Thymus (tissue), 11 donors: Measurements from ENCODE around the gene GRIK1. TPM values are rescaled to one million over a fixed set of nuclear protein-coding genes. Genes with fewer than 3 reads are reported as not detected.

Source experiments
- DNase-seq, 9 donors: peaks; one replicate each; pipeline ENCODE4 v3.0.0-alpha.2; 2013; ENCODE audit warnings: low spot score in 9 of 9, low read depth in 6 of 9, missing footprints in 1 of 9
- H3K27ac ChIP-seq, 2 donors: one replicate each; pipeline ENCODE4 v1.5.1; 2013; ENCODE audit warnings: control low read depth in 1 of 2, low read depth in 1 of 2, low read length in 1 of 2, mild to moderate bottlenecking in 1 of 2, moderate library complexity in 1 of 2
- H3K27me3 ChIP-seq, 2 donors: one replicate each; pipeline ENCODE4 v1.5.1; 2013; ENCODE audit warnings: low read length in 1 of 2; ENCODE audit not compliant: control insufficient read depth in 2 of 2, insufficient read depth in 1 of 2
- H3K36me3 ChIP-seq, 2 donors: one replicate each; pipeline ENCODE4 v1.5.1; 2013; ENCODE audit warnings: low read length in 1 of 2, mild to moderate bottlenecking in 1 of 2, moderate library complexity in 1 of 2; ENCODE audit not compliant: control insufficient read depth in 2 of 2, insufficient read depth in 2 of 2
- H3K4me1 ChIP-seq, 2 donors: one replicate each; pipeline ENCODE4 v1.5.1; 2013; ENCODE audit warnings: low read length in 2 of 2; ENCODE audit not compliant: control insufficient read depth in 2 of 2, insufficient read depth in 2 of 2
- H3K4me3 ChIP-seq, 2 donors: one replicate each; pipeline ENCODE4 v1.5.1; 2013; ENCODE audit warnings: low read length in 2 of 2, control low read depth in 1 of 2, mild to moderate bottlenecking in 1 of 2
- H3K9me3 ChIP-seq, 2 donors: one replicate each; pipeline ENCODE4 v1.5.1; 2013; ENCODE audit warnings: low read length in 1 of 2, mild to moderate bottlenecking in 1 of 2; ENCODE audit not compliant: control insufficient read depth in 2 of 2, insufficient read depth in 1 of 2
- WGBS: extraction: QIAGEN DNeasy Blood & Tissue Kit; methylation state at CpG from one replicate; pipeline ENCODE4 v1.1.7; 2013; 5-methylcytosine and 5-hydroxymethylcytosine counted together
- polyA plus RNA-seq: library from polyadenylated mRNA; stranded (reverse); fragments of 200-250 nt; gene quantifications from one replicate; pipeline ENCODE4 v1.2.3, GENCODE V29; 2013
- total RNA-seq: library from RNA; stranded (reverse); fragments of 120-200 nt; gene quantifications from one replicate; pipeline ENCODE4 v1.2.4, GENCODE V29; 2013
- donor health status: healthy.

GRIK1 gene
- total and polyA plus RNA-seq, 2 donors = 0.05 to 0.11 TPM

DNA sequence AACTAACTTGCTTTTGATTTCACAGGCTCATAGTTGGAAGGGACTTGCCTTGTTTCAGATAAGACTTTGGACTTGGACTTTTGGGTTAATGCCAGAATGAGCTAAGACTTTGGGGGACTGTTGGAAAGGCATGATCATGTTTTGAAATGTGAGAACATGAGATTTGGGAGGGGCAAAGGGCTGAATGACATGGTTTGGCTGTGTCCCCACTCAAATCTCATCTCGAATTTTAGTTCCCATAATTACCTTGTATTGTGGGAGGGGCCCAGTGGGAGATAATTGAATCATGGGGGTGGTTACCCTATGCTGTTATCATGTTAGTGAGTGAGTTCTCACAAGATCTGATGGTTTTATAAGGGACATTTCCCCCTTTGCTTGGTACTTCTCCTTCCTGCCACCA is 222.1 kb downstream of the GRIK1 start:
- DNase-seq = no peak
- WGBS = 88% methylated on average over 1 of the region's 1 CpG
- Histone ChIP-seq H3K27ac (no peak overlapping the region), H3K27me3 (no peaks in the 10 kb centered on the region), H3K4me3 (no peak overlapping the region), H3K36me3 (no peaks in the 10 kb centered on the region), H3K9me3 (no peaks in the 10 kb centered on the region), H3K4me1 (no peaks in the 10 kb centered on the region)

DNA sequence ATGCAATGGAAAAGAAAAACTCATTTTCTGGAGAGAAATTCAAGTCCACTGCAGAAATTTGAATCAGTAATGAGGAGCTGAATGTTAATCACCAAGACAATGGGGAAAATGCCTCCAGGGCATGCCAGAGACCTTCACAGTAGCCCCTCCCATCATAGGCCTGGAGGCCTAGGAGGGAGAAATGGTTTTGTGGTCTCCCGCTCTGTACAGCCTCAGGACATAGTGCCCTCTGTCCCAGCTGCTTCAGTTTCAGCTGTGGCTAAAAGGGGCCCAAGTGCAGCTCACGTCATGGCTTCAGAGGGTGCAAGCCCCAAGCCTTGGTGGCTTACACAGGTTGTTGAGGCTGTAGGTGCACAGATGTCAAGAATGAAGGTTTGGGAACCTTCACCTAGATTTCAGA is 223.0 kb downstream of the GRIK1 start:
- no peak for DNase-seq
- Histone ChIP-seq H3K4me1 (no peaks in the 10 kb centered on the region), H3K36me3 (no peaks in the 10 kb centered on the region), H3K4me3 (no peak overlapping the region), H3K27me3 (no peaks in the 10 kb centered on the region), H3K27ac (no peak overlapping the region), H3K9me3 (no peaks in the 10 kb centered on the region)
- WGBS = 98% methylated on average over 2 of the region's 2 CpGs

DNA sequence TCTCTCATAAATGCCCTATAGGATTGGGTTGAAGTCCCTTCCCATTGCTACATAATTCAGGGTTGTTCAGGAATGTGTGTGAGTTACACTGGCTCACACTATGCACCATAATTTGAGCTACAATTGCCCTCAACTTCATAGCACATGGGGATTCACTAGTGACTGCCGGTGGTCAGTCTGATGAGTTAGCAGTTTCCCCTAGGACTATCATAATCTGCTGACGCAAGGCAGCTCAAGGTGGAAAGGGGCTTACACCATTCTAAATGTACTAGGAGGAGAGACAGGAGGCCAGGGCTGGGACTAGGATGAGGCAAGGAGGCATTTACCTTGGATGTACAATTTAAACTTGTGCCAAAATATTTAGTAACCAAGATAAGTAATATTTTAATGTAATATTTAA is 224.7 kb downstream of the GRIK1 start:
- no peak for DNase-seq
- H3K27me3 ChIP-seq = no peaks in the 10 kb centered on the region
- H3K27ac ChIP-seq = no peak overlapping the region
- no peaks in the 10 kb centered on the region for H3K4me1 ChIP-seq
- H3K9me3 ChIP-seq = no peaks in the 10 kb centered on the region
- H3K4me3 ChIP-seq = no peak overlapping the region
- WGBS = 97% methylated on average over 2 of the region's 2 CpGs
- no peaks in the 10 kb centered on the region for H3K36me3 ChIP-seq

DNA sequence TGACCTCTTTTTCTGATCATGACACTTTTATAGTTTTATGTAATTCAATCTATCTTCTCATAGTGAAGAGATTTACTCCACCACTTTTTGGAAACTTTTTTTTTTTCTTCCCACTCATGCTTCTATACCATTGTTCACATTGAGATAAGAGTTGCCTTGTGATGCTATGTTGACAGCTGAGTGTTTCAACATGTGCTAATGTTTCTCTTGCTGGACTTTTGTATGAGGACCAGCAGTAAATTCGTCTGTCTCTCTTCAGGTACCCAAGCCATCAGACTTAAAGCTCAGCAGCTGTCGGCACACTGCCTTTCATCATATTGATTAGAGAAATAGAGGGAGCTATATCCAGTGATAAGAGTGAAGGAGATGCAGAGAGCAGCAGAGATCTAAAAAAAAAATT is 227.0 kb downstream of the GRIK1 start:
- Histone ChIP-seq H3K36me3 (no peaks in the 10 kb centered on the region), H3K27ac (no peak overlapping the region), H3K4me1 (no peaks in the 10 kb centered on the region), H3K27me3 (no peaks in the 10 kb centered on the region), H3K4me3 (no peak overlapping the region), H3K9me3 (no peaks in the 10 kb centered on the region)
- DNase-seq = no peak
- WGBS = 97% methylated on average over 2 of the region's 2 CpGs

DNA sequence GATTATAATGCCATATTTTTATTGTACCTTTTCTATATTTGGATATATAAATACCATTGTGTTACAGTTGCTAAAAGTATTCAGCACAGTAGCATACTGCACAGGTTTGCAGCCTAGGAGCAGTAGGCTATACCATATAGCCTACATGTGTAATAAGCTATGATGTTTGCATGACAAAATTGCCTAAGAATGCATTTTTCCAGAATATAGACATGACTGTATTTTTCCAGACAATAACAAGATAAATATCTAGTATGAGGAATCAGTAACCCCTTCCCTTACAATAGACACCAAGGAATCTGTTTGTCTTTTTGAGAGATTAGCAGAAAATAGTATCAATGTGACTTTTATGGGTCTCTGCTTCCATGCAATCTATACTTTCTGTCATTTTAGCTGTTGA is 228.6 kb downstream of the GRIK1 start:
- H3K4me1 ChIP-seq = no peaks in the 10 kb centered on the region
- no peak for DNase-seq
- H3K27me3 ChIP-seq = no peaks in the 10 kb centered on the region
- H3K27ac ChIP-seq = no peak overlapping the region
- no peaks in the 10 kb centered on the region for H3K9me3 ChIP-seq
- H3K36me3 ChIP-seq = no peaks in the 10 kb centered on the region
- no peak overlapping the region for H3K4me3 ChIP-seq

DNA sequence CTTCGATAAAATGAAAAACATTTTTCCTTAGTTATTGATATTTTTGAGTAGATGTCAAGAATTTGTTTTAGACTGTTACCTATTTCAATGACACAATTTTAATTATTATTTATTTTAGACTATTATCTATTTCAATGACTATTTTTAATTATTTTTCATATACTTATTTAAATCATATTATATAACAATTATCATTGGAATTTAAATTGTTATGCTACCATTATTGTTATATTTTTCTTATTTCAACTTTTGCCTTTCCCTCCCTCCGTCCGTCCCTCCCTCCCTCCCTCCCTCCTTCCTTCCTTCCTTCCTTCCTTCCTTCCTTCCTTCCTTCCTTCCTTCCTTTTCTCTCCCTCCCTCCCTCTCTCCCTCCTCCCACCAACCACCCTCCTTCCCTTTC is 229.3 kb downstream of the GRIK1 start:
- H3K9me3 ChIP-seq = no peaks in the 10 kb centered on the region
- H3K4me3 ChIP-seq = no peak overlapping the region
- WGBS = 92% methylated on average over 3 of the region's 3 CpGs
- H3K27me3 ChIP-seq = no peaks in the 10 kb centered on the region
- H3K36me3 ChIP-seq = no peaks in the 10 kb centered on the region
- no peak overlapping the region for H3K27ac ChIP-seq
- H3K4me1 ChIP-seq = no peaks in the 10 kb centered on the region
- no peak for DNase-seq

DNA sequence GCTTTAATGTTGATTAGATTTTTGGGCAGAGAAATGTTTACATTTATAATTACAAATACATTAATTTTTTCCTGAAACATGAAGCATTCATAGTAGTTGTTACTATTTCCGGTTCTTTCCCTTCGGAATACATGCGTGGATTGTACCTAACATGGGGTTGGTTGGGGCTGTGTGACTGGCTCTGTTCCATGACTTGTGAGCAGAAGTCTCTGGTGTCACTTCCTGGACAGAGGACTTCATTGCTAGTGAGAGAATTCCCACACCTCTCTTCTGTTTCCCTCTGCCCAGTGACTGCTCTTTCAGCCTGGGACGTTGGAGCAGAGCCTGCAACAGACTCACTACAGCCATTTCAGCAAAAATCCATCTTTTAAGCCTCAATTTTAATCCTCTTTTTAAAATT is 231.4 kb downstream of the GRIK1 start:
- 83% methylated on average over 4 of the region's 4 CpGs for WGBS
- Histone ChIP-seq H3K4me3 (no peak overlapping the region), H3K36me3 (no peaks in the 10 kb centered on the region), H3K27me3 (no peaks in the 10 kb centered on the region), H3K27ac (no peak overlapping the region), H3K9me3 (no peaks in the 10 kb centered on the region), H3K4me1 (no peaks in the 10 kb centered on the region)
- DNase-seq = no peak

DNA sequence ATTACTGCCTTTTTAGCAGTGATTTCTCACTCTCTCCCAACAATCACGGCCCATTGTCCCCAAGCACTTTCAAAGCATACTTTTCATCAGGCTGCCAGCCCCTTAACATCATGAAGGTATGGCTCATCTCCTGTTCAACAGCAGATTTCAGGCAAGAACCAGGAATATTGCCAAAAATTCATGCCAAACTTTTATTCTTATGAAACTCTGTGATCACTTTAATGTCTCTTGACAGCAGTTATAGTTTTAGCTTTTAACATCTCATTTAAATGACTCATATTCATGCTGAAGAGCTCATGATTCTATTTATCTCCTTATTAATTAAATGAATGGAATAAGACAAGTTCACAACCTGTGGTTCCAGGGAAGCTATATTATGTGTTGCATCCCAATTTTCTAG is 235.1 kb downstream of the GRIK1 start:
- Histone ChIP-seq H3K4me1 (no peaks in the 10 kb centered on the region), H3K4me3 (no peak overlapping the region), H3K27ac (no peak overlapping the region), H3K9me3 (no peaks in the 10 kb centered on the region), H3K27me3 (no peaks in the 10 kb centered on the region), H3K36me3 (no peaks in the 10 kb centered on the region)
- WGBS = 88% methylated on average over 1 of the region's 1 CpG
- no peak for DNase-seq

DNA sequence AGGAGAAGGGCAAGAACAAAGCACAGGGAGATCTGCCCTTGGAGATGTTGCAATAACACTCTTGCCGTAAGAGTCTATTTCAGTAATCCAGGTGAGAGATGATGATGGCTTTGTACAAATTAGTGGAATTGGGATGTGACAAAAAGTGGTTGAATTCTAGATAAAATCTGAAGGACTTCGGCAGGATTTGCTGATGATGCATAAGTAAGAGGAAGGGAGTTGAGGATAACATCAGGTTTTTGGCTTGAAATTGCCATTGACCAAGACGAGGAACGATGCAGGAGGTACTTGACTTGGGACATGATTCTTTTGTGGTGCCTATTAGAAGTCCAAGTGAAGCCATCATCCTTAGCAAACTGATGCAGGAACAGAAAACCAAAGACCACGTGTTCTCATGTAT is 238.1 kb downstream of the GRIK1 start:
- WGBS = 97% methylated on average over 5 of the region's 5 CpGs

DNA sequence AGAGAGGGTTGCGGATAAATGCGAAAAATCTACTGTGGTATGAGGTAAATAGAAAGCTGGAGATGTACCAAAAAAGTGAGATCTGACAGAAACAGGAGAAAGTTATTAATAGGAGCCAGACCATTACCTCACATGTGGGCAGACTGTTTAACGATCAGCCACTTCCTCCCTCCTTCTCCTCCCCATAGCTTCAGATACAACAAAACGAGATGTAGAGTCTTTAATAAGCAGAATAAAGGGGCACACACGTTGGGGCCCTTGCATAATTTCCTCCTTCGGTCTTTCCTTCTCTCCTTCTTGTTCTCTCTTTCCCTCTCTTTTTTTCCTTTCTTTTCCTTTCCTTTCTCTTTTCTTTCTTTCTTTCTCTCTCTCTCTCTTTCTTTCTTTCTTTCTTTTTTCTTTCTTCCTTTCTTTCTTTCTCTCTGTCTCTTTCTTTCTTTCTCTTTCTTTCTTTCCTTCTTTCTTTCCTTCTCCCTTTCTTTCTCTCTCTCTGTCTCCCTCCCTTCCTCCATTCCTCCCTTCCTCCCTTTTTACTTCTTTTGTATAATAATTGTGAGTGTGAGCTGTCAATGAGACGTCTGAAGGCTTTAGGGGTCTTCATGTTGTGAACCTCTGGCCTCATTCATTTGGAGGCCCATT is 242.1 kb downstream of the GRIK1 start:
- Histone ChIP-seq H3K4me3 (no peak overlapping the region), H3K36me3 (no peaks in the 10 kb centered on the region), H3K27me3 (no peaks in the 10 kb centered on the region), H3K27ac (no peak overlapping the region), H3K4me1 (no peaks in the 10 kb centered on the region), H3K9me3 (no peaks in the 10 kb centered on the region)
- no peak for DNase-seq
- 59% methylated on average over 7 of the region's 7 CpGs for WGBS

More for the DNA sequence above, 238.1 kb downstream of the GRIK1 start:
- no peak overlapping the region for H3K4me3 ChIP-seq
- no peaks in the 10 kb centered on the region for H3K4me1 ChIP-seq
- H3K9me3 ChIP-seq = no peaks in the 10 kb centered on the region
- H3K27ac ChIP-seq = no peak overlapping the region
- H3K36me3 ChIP-seq = no peaks in the 10 kb centered on the region
- no peaks in the 10 kb centered on the region for H3K27me3 ChIP-seq
- no peak for DNase-seq
